HG03354 (cell line): ENCODE results near the gene FAM3D.
"Not testable (repeated sequence)": the region's sequence is repeated elsewhere in the genome, so short reads cannot be mapped to it uniquely, and the experiment has no call there.

Experiments
- ATAC-seq: cut with Tn5 transposase; IDR thresholded peaks from one replicate; pipeline ENCODE4 v1.9.1; 2021; ENCODE audit warnings: mild to moderate bottlenecking; ENCODE audit not compliant: unreplicated experiment, poor library complexity, severe bottlenecking

Gene FAM3D, protein sequence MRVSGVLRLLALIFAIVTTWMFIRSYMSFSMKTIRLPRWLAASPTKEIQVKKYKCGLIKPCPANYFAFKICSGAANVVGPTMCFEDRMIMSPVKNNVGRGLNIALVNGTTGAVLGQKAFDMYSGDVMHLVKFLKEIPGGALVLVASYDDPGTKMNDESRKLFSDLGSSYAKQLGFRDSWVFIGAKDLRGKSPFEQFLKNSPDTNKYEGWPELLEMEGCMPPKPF

DNA sequence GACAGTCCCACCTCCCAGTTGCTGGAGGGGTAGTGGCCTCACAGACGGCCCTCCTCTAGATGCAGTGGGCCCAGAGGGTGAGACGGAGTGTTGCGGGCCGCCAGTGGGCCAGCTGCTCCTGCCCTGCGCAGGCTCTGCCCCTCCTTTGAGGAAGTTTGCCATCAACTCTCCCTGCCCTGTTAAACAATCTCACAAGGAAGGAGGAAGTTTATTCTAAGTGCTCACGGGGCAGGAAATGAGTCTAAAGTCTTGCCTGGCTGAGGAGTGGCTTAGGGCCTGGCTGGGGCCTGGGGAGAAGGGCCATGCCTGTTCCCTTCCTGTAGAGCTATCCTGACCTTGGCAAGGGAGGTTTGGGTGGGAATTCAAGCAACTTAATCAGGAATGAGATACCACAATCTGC lies at the start of gene FAM3D:
Gene FAM3D, minus strand, starts transcription at position 92 of the 400 bp plus-strand sequence. CDS start 11,211 bp downstream, outside the sequence.
- ATAC-seq = no peak

DNA sequence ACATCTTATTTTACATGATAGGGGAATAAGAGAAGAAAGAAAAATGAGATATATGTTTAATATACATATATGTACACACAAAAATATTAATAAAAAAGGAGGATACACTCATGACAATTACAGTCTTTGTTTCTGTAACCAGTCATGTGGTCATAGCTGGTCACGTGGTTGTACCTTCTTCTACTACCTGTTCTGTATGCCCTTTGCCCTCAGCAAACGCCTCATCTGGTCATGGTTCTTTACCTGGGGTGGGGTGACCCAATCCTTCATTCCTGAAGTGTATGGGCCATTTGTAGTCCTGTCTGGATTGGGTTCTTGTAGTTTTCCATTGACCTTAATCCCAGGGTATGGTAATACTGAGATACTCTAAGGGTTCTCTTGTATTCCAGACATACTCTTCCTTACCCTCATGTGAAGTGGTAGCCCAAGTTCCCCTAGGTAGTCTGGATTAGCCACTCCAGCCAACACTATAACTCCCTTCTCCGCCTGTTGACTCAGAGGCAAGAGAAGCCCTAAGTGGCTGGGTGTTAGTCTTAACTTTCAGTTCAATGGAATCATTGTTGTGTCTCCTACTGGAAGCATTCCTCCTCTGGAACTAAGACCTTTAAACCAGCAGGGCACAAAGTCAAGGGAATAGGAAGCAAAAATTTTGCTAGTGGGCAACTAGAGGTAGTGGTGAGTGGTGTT lies 47.3 kb upstream of the FAM3D start:
- ATAC-seq = no peak

DNA sequence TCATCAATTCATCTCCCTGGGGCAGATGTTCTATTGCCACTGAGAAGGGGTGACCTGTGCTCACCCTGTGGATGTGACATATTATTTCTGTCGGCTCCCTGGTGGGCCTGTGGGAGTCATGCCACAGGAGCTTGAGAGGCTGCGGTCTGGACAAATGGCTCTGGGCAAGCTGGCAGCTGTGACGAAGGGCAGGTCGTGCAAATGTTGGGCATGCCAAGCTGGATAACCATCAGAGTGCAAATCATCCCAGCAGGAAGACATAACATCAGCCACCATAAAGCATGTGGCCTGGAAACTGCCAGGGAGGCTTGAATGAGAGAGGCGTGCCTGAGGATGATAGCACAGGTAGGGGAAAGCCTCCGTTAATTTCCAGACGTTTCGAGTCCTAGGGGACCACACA lies 45.3 kb upstream of the FAM3D start:
- no peak for ATAC-seq

DNA sequence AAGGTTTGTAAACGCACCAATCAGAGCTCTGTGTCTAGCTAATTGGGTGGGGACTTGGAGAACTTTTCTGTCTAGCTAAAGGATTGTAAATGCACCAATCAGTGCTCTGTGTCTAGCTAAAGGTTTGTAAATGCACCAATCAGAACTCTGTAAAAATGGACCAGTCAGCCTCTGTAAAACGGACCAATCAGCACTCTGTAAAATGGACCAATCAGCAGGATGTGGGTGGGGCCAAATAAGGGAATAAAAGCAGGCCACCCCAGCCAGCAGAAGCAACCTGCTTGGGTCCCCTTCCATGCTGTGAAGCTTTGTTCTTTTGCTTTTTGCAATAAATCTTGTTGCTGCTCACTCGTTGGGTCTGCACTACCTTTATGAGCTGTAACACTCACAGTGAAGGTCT lies 42.4 kb upstream of the FAM3D start:
- not testable (repeated sequence) for ATAC-seq

DNA sequence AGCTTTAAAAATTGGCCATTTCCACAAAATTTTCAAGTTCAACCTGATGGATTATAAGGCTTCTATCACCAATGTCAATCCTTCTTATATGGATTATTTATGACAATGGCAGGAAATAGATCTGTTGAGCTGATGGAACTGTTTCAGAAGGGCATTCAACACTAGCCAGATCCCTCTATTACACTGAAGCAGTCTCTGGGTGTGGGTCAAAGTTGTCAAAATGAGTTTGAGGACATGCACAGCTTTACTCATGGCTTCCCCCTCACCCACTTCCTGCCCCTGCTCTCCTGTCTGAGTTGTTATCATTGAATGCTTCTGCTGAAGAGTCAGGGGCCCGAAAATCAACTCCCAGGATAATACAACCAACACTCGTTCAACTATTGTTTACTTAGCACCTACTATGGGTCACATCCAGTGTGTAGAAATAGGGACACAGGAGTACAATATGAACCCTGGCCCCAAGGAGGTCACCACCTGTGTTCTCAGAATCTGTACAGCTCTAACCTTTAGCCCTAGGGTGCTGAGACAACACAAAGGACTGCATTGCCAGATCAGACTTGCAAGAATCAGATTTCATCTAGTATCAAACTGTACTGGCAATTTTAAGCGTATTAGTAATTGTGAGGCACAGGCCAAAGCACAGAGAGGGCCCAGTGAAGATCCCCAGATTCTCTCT lies 41.7 kb upstream of the FAM3D start:
- no peak for ATAC-seq

DNA sequence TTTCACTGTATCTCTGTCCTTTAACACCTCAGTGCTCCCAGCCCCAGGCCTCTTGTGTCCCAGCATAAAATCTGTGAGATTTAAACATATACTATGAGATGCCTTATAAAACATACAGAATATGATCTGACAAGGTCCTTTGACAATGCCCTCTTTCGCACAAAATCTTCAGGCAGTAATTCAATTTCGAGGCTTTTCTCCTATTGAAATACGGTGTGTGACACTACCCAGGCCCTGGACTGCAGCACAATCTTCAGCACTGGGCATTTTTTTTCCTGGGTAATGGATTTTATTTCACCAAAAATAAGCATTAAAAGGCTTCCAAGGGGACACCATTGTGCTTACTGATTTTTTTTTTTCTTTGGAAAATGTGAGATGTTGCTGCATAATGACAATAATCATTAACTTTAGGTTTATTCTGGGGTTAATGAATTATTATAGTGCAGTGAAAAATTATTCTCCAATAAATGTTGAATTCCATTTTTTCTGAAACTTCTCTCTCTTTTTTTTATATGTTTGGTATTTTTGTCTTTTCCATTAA lies 40.9 kb upstream of the FAM3D start:
- ATAC-seq = no peak

DNA sequence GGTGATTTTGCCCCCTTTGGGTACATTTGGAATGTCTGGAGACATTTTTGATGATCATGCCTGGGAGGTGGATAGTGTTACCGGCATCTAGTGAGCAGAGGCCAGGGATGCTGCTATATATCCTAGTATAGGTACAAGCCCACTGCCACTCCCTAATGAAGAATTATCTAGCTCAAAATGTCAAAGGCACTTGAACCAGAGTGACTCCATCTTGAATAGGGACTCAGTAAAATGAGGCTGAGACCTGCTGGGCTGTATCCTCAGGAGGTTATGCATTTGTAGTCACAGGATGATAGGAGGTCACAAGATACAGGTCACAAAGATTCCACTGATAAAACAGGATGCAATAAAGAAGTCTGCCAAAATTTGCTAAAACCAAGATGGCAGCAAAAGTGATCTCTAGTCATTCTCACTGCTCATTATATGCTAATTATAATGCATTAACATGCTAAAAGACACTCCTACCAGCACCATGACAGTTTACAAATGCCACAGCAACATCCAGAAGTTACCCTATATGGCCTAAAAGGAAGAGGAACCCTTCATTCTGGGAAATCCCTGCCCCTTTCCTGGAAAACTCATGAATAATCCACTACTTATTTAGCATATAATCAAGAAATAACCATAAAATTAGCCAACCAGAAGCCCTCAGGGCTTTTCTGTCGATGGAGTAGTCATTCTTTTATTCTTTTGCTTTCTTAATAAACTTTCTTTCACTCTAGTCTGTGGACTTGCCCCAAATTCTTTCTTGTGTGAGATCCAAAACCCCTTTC lies 40.0 kb upstream of the FAM3D start:
- no peak for ATAC-seq

DNA sequence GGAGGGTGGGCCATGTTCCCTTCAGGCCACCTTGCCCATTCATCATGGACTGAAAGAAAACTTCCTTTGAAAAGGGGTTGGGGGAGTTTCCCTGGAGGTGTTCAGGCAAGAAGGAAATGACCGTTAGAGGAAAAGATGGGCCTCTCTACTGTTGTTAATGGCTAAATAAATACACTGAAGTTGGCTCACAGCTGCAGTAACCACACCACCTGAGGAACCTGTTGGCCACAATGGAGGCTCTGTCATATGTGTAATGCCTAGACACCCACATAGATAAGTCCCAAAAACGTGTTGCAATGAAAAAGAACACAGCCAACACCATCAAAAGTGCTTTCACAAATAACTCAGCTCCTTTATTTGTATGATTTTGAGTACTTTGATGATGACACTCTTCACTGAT lies 38.2 kb upstream of the FAM3D start:
- no peak for ATAC-seq

DNA sequence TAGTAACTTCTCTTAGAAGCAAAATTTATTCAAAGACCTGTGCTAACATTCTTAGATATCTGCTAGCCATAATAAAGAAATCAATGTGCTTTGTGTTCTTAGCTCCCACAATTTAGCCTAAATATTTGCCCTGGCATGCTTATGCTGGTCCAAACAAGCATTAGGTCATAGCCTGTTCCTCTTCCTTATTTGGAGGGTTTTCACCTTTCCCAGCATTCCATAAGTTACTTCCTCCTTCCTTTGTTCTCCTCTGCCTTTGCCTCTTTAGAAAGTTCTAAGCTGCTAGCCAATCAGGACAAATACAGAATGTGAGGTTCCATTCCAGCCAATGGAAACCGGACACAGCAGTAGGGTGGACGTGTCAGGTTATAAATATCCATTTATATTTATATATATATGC lies 37.7 kb upstream of the FAM3D start:
- ATAC-seq = not testable (repeated sequence)

DNA sequence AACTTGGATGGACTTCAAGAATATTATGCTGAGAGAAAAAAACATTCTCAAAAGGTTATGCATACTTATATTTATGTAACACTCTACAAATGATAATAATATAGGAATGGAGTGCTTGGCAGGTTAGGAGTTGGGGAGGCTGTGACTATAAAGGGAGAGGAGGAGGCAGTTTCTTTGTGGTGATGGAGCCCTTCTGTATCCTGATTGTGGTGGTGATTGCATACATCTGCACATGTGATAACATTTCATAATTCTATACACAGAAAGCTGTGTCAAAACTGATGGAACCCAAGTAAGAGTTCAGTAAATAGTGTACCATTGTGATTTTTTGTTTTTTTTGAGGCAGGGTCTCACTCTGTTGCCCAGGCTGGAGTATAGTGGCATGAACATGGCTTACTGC lies 31.7 kb upstream of the FAM3D start:
- no peak for ATAC-seq

DNA sequence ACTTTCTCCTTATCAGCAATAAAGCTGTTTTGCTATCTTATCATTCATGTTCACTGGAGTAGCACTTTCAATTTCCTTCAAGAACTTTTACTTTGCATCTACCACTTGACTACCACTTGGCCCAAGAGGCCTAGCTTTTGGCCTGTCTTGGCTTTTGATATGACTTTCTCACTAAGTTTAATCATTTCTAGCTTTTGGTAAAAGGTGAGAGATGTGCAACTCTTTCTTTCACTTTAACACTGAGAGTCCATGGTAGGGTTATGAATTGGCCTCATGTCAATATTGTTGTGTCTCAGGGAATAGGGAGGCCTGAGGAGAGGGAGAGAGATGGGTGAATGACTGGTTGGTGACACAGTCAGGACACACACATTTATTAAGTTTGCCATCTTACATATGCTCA lies 31.0 kb upstream of the FAM3D start:
- ATAC-seq = peak; percentile 60

DNA sequence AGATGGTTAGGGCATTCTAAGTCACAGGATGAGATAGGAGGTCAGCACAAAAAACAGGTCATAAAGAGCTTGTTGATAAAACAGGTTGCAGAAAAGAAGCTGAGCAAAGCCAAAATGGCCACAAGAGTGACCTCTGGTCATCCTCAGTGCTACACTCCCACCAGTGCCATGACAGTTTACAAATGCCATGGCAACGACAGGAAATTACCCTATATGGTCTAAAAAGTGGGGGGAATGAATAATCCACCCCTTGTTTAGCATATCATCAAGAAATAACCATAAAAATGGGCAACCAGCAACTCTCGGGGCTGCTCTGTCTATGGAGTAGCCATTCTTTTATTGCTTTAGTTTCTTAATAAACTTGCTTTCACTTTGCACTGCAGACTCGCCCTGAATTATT lies 30.2 kb upstream of the FAM3D start:
- not testable (repeated sequence) for ATAC-seq

DNA sequence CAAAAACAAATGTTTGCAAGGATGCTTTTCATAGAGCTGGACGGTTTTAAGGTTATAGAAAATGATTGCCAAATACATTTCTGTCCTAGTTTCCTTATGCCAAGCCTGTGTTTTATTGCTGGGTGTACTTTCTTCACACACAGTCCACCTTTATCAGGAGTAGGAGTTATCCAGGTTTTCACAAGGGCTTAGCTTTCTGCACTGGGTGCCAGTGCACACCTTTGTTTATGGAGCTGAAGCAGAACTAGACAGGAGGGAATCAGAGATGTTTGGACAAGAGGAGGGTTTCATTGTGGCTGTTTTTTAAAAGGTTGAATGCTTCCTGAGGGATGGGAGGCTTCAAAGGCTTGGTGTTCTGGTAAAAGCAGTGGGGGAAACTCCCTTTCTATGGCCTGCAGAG lies 29.5 kb upstream of the FAM3D start:
- ATAC-seq = no peak

DNA sequence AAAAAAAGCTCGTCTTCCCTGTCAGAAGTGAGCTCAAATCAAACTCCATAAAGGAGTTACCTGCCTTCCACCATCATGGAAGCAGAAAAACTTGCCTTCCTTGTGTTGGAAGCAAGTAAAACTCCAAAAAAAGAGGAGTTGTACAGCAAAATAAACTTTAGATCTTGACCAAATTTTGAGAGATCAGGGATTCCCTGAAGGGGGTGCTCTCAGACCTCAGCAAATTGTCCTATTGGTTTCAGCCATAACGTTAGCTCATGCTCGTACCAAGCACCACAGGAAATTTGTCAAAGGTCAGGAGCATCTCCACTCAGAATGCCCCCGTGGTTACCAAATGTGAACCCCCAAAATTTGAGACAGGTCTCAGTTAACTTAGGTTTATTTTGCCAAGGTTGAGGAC lies 28.7 kb upstream of the FAM3D start:
- not testable (repeated sequence) for ATAC-seq

DNA sequence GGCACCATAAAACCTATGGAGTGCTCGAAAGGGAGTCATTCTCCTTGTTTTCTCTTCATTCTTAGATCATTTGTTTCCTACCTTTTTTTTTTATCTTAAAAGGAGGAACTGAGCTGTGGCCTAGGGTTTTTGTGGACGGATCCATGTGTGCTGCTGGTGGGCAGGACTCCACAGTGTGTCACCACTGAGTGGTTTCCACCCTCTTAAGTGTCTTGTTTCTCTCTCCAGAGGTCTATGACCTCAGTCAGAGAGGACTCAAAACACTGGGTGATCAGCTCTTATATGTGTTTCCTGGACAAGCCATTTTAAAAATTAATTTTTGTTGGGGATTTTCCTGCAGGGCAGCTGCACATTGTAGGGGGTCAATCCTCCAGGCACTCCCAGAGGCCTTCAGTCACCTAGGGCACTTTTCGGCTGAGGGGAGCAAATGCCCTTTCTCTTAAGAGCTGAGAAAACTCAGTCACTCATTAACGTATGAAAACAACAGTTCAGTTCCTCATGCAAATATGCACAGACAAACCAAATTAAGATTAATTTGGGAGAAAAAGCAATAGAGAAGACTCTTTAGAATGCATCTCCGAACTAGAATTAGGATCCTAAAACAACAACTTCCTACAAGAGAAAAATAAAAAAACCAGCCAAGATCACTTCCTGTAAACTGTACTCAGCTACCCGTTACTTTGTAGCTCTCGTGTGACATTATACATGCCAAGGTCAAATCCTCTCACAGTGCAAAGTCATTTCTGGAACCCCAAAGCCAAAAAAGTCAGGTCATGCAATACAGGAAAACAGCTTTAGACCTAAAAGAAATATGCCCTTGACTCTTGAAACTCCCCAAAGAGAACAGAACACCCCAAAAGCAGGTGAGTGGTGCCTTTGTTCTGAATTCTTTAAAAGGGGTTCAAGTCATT lies 27.6 kb upstream of the FAM3D start:
- peak; percentile 76 for ATAC-seq

DNA sequence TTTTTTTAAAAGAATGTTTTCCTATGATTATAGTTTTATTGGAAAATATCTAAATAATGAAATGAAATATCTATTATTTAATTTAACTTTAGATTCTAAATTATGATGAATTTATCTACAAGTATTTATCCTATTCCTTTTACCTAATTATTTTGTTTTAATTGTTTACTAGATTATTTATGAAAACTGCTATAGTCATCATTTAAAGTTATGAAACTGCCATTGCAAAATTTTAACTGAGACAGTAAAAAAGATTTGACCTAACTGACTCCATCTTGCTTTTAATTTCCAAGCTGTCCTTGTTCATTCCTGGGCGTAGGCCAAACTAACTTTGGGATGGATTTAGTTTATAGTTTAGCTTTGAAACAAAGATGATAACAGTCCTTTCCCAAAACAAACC lies 25.9 kb upstream of the FAM3D start:
- no peak for ATAC-seq

DNA sequence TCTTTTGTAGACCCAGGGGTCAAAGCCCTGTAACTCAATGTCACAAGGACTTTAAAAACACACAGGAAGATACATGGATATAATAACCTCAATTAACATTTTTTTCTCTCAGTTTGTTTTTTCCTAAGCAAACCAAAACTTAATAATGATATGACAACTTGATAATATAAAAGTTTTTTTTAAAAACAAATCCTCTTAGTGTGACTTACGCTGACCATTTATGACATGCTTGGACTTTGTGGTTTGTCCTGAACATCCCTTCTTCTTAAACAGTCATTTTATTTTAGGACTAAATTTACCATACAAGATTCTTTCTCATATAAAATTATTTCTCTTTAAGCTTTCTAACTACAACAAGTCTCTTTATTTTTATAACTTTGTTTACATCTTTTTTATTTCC lies 25.4 kb upstream of the FAM3D start:
- no peak for ATAC-seq

DNA sequence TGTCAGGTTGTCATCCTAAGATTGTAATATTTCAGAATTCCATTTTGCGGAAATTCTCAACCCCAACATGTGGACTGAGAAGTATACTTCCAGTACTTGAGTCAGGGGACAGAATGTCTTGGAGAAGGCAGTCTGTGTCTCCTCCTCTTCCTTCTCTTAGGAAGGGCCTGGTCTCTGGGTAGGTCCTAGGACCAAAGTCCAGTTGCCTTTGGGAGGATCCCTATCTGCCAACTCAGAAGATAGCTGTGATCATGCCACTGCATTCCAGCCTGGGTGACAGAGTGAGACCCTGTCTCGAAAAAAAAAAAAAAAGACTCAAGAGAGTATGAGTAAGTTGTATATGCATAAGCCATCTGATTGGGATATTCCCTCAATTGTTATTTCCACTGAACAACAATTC lies 23.9 kb upstream of the FAM3D start:
- ATAC-seq = no peak

DNA sequence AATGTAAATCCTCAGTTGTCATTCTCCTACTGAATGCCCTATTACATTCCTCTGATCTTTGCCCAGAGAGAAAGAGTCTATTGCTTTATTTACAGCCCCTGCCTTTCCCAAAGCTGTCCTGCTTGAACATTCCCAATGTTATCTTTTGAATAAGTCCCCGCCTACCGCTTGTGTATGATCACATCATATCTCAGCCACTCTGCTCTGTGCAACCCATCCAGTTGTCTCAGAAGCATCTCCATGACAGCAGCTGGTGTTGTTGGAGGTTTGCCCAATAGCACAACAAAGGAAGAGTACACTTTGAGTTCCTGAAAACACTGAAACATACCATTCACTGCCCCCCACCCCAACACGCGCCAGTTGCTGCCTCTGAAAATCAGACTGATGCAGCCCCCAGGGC lies 22.0 kb upstream of the FAM3D start:
- ATAC-seq = no peak
